ENCODE data around the gene ZBTB34. TPM values are rescaled to one million over a fixed set of nuclear protein-coding genes. Genes with fewer than 3 reads are reported as not detected.

Gene ZBTB34
- total and polyA plus RNA-seq, 9 of the 15 experiments (the other 6 are each of a cell fraction or from before 2014, with no cell fraction given): 2.7 to 15.6 (median 9.8) TPM

- TF ChIP-seq, protein P1, sequence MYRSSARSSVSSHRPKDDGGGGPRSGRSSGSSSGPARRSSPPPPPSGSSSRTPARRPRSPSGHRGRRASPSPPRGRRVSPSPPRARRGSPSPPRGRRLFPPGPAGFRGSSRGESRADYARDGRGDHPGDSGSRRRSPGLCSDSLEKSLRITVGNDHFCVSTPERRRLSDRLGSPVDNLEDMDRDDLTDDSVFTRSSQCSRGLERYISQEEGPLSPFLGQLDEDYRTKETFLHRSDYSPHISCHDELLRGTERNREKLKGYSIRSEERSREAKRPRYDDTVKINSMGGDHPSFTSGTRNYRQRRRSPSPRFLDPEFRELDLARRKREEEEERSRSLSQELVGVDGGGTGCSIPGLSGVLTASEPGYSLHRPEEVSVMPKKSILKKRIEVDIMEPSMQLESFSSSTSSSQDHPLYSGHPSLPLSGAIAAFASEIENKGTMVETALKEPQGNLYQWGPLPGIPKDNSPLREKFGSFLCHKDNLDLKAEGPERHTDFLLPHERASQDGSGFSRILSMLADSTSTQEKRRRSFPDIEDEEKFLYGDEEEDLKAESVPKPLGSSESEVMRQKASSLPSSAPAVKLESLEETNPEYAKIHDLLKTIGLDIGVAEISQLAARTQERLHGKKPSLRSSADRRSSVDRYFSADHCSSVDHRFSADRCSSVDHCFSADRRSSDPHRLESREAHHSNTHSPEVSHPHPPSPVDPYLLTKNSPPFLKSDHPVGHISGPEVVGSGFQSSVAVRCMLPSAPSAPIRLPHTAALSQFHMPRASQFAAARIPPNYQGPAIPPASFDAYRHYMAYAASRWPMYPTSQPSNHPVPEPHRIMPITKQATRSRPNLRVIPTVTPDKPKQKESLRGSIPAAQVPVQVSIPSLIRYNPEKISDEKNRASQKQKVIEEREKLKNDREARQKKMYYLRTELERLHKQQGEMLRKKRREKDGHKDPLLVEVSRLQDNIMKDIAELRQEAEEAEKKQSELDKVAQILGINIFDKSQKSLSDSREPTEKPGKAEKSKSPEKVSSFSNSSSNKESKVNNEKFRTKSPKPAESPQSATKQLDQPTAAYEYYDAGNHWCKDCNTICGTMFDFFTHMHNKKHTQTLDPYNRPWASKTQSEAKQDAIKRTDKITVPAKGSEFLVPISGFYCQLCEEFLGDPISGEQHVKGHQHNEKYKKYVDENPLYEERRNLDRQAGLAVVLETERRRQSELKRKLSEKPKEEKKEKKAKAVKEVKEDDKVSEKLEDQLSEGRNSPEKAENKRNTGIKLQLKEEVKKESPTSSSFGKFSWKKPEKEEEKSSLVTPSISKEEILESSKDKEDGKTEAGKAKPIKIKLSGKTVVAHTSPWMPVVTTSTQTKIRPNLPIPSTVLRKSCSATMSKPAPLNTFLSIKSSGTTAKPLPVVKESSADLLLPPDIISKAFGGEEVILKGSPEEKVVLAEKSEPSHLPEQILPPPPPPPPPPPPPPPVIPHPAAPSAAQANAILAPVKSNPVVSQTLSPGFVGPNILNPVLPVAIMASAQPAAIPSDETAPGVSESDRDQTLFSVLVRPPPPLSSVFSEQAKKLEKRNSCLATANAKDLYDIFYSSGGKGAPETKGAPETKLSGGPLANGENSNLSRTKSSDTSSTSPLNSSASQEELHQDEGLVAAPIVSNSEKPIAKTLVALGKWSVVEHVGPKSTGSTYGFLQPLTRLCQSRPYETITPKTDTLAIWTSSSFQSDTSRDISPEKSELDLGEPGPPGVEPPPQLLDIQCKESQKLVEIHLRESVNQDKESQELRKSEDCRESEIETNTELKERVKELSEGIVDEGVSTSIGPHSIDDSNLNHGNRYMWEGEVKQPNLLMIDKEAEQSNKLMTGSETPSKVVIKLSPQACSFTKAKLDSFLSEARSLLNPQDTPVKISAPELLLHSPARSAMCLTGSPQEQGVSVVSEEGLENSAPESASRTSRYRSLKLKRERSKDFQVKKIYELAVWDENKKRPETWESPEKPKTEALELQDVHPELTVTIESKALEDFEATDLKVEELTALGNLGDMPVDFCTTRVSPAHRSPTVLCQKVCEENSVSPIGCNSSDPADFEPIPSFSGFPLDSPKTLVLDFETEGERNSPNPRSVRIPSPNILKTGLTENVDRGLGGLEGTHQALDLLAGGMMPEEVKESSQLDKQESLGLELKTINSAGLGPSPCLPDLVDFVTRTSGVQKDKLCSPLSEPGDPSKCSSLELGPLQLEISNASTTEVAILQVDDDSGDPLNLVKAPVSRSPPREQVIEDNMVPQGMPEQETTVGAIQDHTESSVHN (IDR thresholded peaks at IDR 0.05; ENCODE audit: borderline replicate concordance in 1 of 2, low read depth in 1 of 2): no peak
- TF ChIP-seq, protein P2, sequence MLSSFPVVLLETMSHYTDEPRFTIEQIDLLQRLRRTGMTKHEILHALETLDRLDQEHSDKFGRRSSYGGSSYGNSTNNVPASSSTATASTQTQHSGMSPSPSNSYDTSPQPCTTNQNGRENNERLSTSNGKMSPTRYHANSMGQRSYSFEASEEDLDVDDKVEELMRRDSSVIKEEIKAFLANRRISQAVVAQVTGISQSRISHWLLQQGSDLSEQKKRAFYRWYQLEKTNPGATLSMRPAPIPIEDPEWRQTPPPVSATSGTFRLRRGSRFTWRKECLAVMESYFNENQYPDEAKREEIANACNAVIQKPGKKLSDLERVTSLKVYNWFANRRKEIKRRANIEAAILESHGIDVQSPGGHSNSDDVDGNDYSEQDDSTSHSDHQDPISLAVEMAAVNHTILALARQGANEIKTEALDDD (IDR thresholded peaks at IDR 0.05): no peak
- TF ChIP-seq RBM15 (IDR thresholded peaks at IDR 0.05; ENCODE audit: insufficient read depth, low read length) (no peak), SPI1 (IDR thresholded peaks at IDR 0.05; ENCODE audit: borderline replicate concordance, low read depth, low read length) (no peak)
Observed at GRCh38 chr9:126819482-126819881, 41.0 kb upstream of the ZBTB34 start (continued).

All from K562 (cell line).